Naive thymus-derived CD4-positive, alpha-beta T cell (primary cell): ENCODE data around the gene MRPS6. TPM values are rescaled to one million over a fixed set of nuclear protein-coding genes. Genes with fewer than 3 reads are reported as not detected.

ENCODE experiments used
- ATAC-seq: fragments of 150-1000 bp; cut with Tn5 transposase; 2 replicates; pipeline ENCODE4 v1.10.0; 2021; ENCODE audit warnings: mild to moderate bottlenecking, moderate library complexity
- CTCF ChIA-PET: fragments of 350-600 bp; sonication (Branson Sonifier 250); formaldehyde crosslinking; loops from one replicate; lab custom pipeline; 2021; ENCODE audit warnings: antibody characterized with exemption; lab: Charles Lee
- POLR2A ChIA-PET: fragments of 350-600 bp; sonication (Branson Sonifier 250); formaldehyde crosslinking; loops from one replicate; lab custom pipeline; 2021; ENCODE audit warnings: antibody characterized with exemption, inconsistent platforms; lab: Charles Lee
- DNase-seq, 9 donors: peaks; one replicate each; pipeline versions ENCODE4 v3.0.0 to v3.0.0-alpha.2; 2020 to 2022; ENCODE audit warnings: mixed read lengths in 1 of 9
- H3K27ac ChIP-seq: one replicate; pipeline ENCODE4 v1.7.0; 2013; ENCODE audit warnings: mild to moderate bottlenecking, low read depth, low read length, moderate library complexity
- H3K27me3 ChIP-seq, 2 donors: one replicate each; pipeline ENCODE4 v1.7.0; 2013; ENCODE audit warnings: low read length in 2 of 2, mild to moderate bottlenecking in 2 of 2, moderate library complexity in 2 of 2; ENCODE audit not compliant: control insufficient read depth in 2 of 2, insufficient read depth in 2 of 2
- H3K36me3 ChIP-seq, 3 experiments: 1 replicate in 2 of 3; 2 replicates in 1 of 3; pipeline ENCODE4 v1.7.0; 2013; ENCODE audit warnings: low read length in 3 of 3, mild to moderate bottlenecking in 3 of 3, moderate library complexity in 1 of 3; ENCODE audit not compliant: insufficient read depth in 3 of 3, control insufficient read depth in 2 of 3
- H3K4me1 ChIP-seq, 2 donors: one replicate each; pipeline ENCODE4 v1.7.0; 2013; ENCODE audit warnings: low read length in 2 of 2, mild to moderate bottlenecking in 2 of 2, moderate library complexity in 1 of 2; ENCODE audit not compliant: control insufficient read depth in 2 of 2, insufficient read depth in 2 of 2
- H3K4me3 ChIP-seq: 2 replicates; pipeline ENCODE4 v1.7.0; 2013; ENCODE audit warnings: mild to moderate bottlenecking, low read length
- H3K9me3 ChIP-seq, 3 experiments: 1 replicate in 2 of 3; 2 replicates in 1 of 3; pipeline ENCODE4 v1.7.0; 2013; ENCODE audit warnings: low read length in 3 of 3; ENCODE audit not compliant: control insufficient read depth in 2 of 3
- H3K27ac Mint-ChIP-seq, 9 donors: one replicate each; pipeline ENCODE4 v1.8.0; 2020 to 2022; ENCODE audit warnings: mixed read lengths in 9 of 9, mild to moderate bottlenecking in 8 of 9, moderate library complexity in 5 of 9, inconsistent platforms in 2 of 9
- H3K27me3 Mint-ChIP-seq, 5 donors: one replicate each; pipeline ENCODE4 v1.8.0; 2021 to 2022; ENCODE audit warnings: mixed read lengths in 5 of 5, mild to moderate bottlenecking in 1 of 5
- H3K36me3 Mint-ChIP-seq, 5 donors: one replicate each; pipeline ENCODE4 v1.8.0; 2020 to 2022; ENCODE audit warnings: mixed read lengths in 5 of 5, mild to moderate bottlenecking in 3 of 5, inconsistent platforms in 1 of 5
- H3K4me1 Mint-ChIP-seq, 7 donors: one replicate each; pipeline ENCODE4 v1.8.0; 2020 to 2022; ENCODE audit warnings: mixed read lengths in 7 of 7, mild to moderate bottlenecking in 3 of 7, inconsistent platforms in 1 of 7
- H3K4me3 Mint-ChIP-seq, 10 donors: one replicate each; pipeline ENCODE4 v1.8.0; 2020 to 2022; ENCODE audit warnings: mild to moderate bottlenecking in 10 of 10, mixed read lengths in 10 of 10, moderate library complexity in 6 of 10, inconsistent platforms in 2 of 10
- H3K9me3 Mint-ChIP-seq, 11 donors: one replicate each; pipeline ENCODE4 v1.8.0; 2020 to 2022; ENCODE audit warnings: mixed read lengths in 11 of 11, mild to moderate bottlenecking in 4 of 11, inconsistent platforms in 1 of 11, moderate library complexity in 1 of 11
- intact Hi-C, 2 donors: fragments of 100-400 bp; cut with micrococcal nuclease; formaldehyde crosslinking; loops; one replicate each; pipeline ENCODE4 v1.15.1; 2023
- polyA plus RNA-seq, 2 donors: library from polyadenylated mRNA; unstranded; fragments of 300-500 nt; fragmentation: Illumina TruSeq; gene quantifications; one replicate each; pipeline ENCODE4 v1.2.3, GENCODE V29; 2021
- total RNA-seq, 6 experiments: library from RNA in 5 of 6; stranded (reverse) in 5 of 6; gene quantifications; 1 replicate in 5 of 6; 2 replicates in 1 of 6; pipeline ENCODE4 v1.2.3 and lab custom pipeline; 2021 to 2026

MRPS6 gene
- total and polyA plus RNA-seq, 7 experiments from 2014 or later, result 25.5 to 193 (median 92.5) TPM

- Mint-ChIP-seq H3K27ac (no peak overlapping the region), H3K4me1 (peaks cover 9 to 44% (median 32%) of the 10 kb centered on the region in 7 donors), H3K27me3 (no peaks in the 10 kb centered on the region), H3K36me3 (peaks cover 16 to 75% (median 71%) of the 10 kb centered on the region in 5 donors), H3K9me3 (peaks cover 0 to 8% (median 2%) of the 10 kb centered on the region in 11 donors), H3K4me3 (no peak overlapping the region)
- ATAC-seq (no peak), DNase-seq (no peak)
- no peaks in the 10 kb centered on the region for H3K4me1 ChIP-seq
- POLR2A ChIA-PET, result interaction anchor here (0.5 kb wide), 1 partner anchor 1976 kb away, joined by 3 read pairs; no protein-coding TSS in a partner anchor
- no peak overlapping the region for H3K4me3 ChIP-seq
- H3K36me3 ChIP-seq, result peaks cover 0 to 32% (median 0%) of the 10 kb centered on the region in 3 experiments
- intact Hi-C loops, result no loop called here
- H3K9me3 ChIP-seq, result peaks cover 0 to 5% (median 0%) of the 10 kb centered on the region in 3 experiments
- H3K27me3 ChIP-seq, result no peaks in the 10 kb centered on the region
- CTCF ChIA-PET, result no interaction called here
- H3K27ac ChIP-seq, result no peak overlapping the region
These were observed 70.4 kb downstream of the MRPS6 start for GRCh38 chr21:34143685-34144182.

DNA sequence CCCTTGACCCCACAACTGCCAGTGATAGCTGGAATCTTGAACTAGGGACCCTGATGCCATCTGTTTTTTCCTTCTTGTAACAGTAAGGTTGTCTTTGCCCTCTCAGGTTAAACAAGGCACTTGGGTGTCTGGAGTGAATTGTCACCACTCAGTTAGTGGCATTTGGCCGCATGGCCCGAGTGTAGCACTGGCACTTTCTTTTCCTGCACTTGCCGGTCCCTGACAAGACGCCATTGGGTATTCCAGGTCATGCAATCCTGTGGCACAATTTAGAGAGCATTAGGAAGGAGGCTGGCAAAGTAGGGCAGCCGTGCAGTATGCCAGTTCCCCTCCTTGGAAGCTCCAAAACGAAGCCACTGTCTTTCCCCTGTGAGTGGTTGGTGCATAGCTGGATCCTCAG, 70.8 kb downstream of the MRPS6 start:
- Histone ChIP-seq H3K27me3 (no peaks in the 10 kb centered on the region), H3K9me3 (peaks cover 0 to 5% (median 0%) of the 10 kb centered on the region in 3 experiments), H3K27ac (no peak overlapping the region), H3K4me3 (no peak overlapping the region), H3K36me3 (peaks cover 0 to 32% (median 0%) of the 10 kb centered on the region in 3 experiments), H3K4me1 (no peaks in the 10 kb centered on the region)
- Mint-ChIP-seq H3K4me3 (no peak overlapping the region), H3K27me3 (no peaks in the 10 kb centered on the region), H3K27ac (no peak overlapping the region), H3K36me3 (peaks cover 16 to 75% (median 69%) of the 10 kb centered on the region in 5 donors), H3K9me3 (peaks cover 0 to 8% (median 2%) of the 10 kb centered on the region in 11 donors), H3K4me1 (peaks cover 9 to 44% (median 32%) of the 10 kb centered on the region in 7 donors)
- intact Hi-C loops, result no loop called here
- no peak for DNase-seq
- ChIA-PET POLR2A (interaction anchor here (0.5 kb wide), 1 partner anchor 1976 kb away, joined by 3 read pairs; no protein-coding TSS in a partner anchor), CTCF (no interaction called here)
- no peak for ATAC-seq

GRCh38 chr21:34147792-34148418, 74.5 kb downstream of the MRPS6 start:
- peaks cover 12 to 60% (median 50%) of the 10 kb centered on the region in 5 donors for H3K36me3 Mint-ChIP-seq
- H3K4me1 Mint-ChIP-seq, result peaks cover under 1 to 26% (median 17%) of the 10 kb centered on the region in 7 donors
- H3K4me1 ChIP-seq, result no peaks in the 10 kb centered on the region
- peak overlapping the region in 3 of 9 donors; percentile 37 to 58 (median 42) for H3K27ac Mint-ChIP-seq
- H3K36me3 ChIP-seq, result peaks cover 0 to 25% (median 0%) of the 10 kb centered on the region in 3 experiments
- peaks cover 0 to 5% (median 0%) of the 10 kb centered on the region in 3 experiments for H3K9me3 ChIP-seq
- peaks cover 0 to 12% (median 2%) of the 10 kb centered on the region in 11 donors for H3K9me3 Mint-ChIP-seq
- no peaks in the 10 kb centered on the region for H3K27me3 ChIP-seq
- intact Hi-C loops, result no loop called here
- DNase-seq (no peak), ATAC-seq (no peak)
- no peak overlapping the region for H3K4me3 Mint-ChIP-seq
- ChIA-PET CTCF (no interaction called here), POLR2A (no interaction called here)
- no peak overlapping the region for H3K27ac ChIP-seq
- no peak overlapping the region for H3K4me3 ChIP-seq
- H3K27me3 Mint-ChIP-seq, result no peaks in the 10 kb centered on the region

GRCh38 chr21:34148419-34148804, 75.0 kb downstream of the MRPS6 start:
- peaks cover 0 to 16% (median 2%) of the 10 kb centered on the region in 11 donors for H3K9me3 Mint-ChIP-seq
- H3K27me3 Mint-ChIP-seq, result no peaks in the 10 kb centered on the region
- H3K4me3 Mint-ChIP-seq, result no peak overlapping the region
- H3K4me3 ChIP-seq, result no peak overlapping the region
- peaks cover 0 to 5% (median 0%) of the 10 kb centered on the region in 3 experiments for H3K9me3 ChIP-seq
- H3K27ac Mint-ChIP-seq, result peak overlapping the region in 1 of 9 donors; percentile 37
- H3K36me3 Mint-ChIP-seq, result peaks cover 8 to 58% (median 49%) of the 10 kb centered on the region in 5 donors
- DNase-seq (no peak), ATAC-seq (no peak)
- CTCF ChIA-PET, result no interaction called here
- no peak overlapping the region for H3K27ac ChIP-seq
- peaks cover 0 to 28% (median 15%) of the 10 kb centered on the region in 7 donors for H3K4me1 Mint-ChIP-seq
- no peaks in the 10 kb centered on the region for H3K4me1 ChIP-seq
- H3K36me3 ChIP-seq, result peaks cover 0 to 20% (median 0%) of the 10 kb centered on the region in 3 experiments
- POLR2A ChIA-PET, result no interaction called here
- intact Hi-C loops, result no loop called here
- H3K27me3 ChIP-seq, result no peaks in the 10 kb centered on the region

DNA sequence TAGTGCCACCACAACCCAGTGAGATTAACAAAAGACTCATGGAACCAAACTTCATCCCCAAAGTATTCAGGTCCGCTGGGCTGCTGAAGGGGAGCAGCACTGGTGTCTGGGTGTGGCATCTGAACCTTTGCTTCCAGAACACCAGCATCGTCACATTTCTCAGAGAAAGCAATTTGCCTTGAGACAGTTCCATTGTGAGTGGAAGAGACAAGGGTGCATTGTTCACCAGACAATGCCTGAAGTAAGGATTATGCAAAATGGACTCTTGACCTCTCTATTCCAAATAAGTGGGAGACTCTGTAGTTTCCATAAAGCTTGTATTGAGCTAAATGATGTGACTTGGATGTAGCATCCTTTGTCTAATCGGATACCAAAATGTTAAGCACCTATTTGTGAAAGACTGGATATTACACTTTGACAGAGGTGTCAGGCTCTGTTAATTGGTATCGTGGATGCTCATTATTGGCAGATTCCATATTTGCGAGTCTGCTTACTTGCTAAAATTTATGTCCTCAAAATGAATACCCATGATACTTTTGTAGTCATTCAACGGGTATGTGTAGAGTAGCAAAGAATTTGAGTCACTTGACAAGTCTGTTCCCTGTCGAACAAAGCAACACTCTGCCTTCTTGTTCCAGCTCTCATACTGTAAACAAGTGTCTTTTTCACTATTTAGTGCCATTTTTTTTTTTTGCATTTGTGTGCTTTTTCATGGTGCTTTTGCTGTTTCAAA, 75.6 kb downstream of the MRPS6 start:
- no peak overlapping the region for H3K4me3 Mint-ChIP-seq
- no peak for DNase-seq
- peaks cover 0 to 16% (median 3%) of the 10 kb centered on the region in 11 donors for H3K9me3 Mint-ChIP-seq
- H3K27ac Mint-ChIP-seq, result peak overlapping the region in 1 of 9 donors; percentile 12
- Histone ChIP-seq H3K4me3 (no peak overlapping the region), H3K4me1 (no peaks in the 10 kb centered on the region), H3K36me3 (peaks cover 0 to 15% (median 0%) of the 10 kb centered on the region in 3 experiments), H3K27me3 (no peaks in the 10 kb centered on the region), H3K9me3 (peaks cover 0 to 5% (median 0%) of the 10 kb centered on the region in 3 experiments), H3K27ac (no peak overlapping the region)
- peaks cover 0 to 28% (median 17%) of the 10 kb centered on the region in 7 donors for H3K4me1 Mint-ChIP-seq
- H3K27me3 Mint-ChIP-seq, result no peaks in the 10 kb centered on the region
- intact Hi-C loops, result no loop called here
- ATAC-seq, result no peak
- peaks cover 8 to 52% (median 47%) of the 10 kb centered on the region in 5 donors for H3K36me3 Mint-ChIP-seq
- POLR2A ChIA-PET, result no interaction called here
- CTCF ChIA-PET, result no interaction called here

DNA sequence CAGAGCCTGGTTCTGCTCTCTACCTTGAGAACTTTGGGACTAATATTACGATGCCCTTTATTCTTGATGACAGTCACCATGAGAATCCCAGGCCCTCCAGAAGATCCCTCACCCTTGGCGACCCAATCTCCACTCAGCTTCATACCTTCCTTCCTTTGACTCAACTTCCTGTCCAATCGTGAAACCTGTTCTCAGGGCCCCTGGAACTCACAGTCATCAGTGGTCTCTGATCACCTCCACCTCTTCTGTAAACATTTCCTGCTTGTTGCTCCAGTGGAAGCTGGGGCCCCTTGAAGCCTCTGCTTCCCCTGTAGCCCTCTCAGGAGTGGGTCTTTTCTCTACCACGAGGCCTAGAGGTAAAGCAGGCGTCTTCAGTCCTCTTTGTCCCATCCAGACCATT, 79.1 kb downstream of the MRPS6 start:
- H3K9me3 ChIP-seq, result no peaks in the 10 kb centered on the region

More for the DNA sequence above, 79.1 kb downstream of the MRPS6 start:
- peaks cover 4 to 45% (median 24%) of the 10 kb centered on the region in 5 donors for H3K36me3 Mint-ChIP-seq
- intact Hi-C loops, result no loop called here
- DNase-seq, result no peak
- peak overlapping the region in 1 of 9 donors; percentile 88 for H3K27ac Mint-ChIP-seq
- CTCF ChIA-PET, result no interaction called here
- no peak overlapping the region for H3K4me3 ChIP-seq
- peaks cover 0 to 10% (median 2%) of the 10 kb centered on the region in 11 donors for H3K9me3 Mint-ChIP-seq
- H3K4me1 ChIP-seq, result no peaks in the 10 kb centered on the region
- H3K27ac ChIP-seq, result no peak overlapping the region
- peak overlapping the region in 1 of 10 donors; percentile 1 for H3K4me3 Mint-ChIP-seq
- no peaks in the 10 kb centered on the region for H3K27me3 Mint-ChIP-seq
- H3K36me3 ChIP-seq, result no peaks in the 10 kb centered on the region
- no peak for ATAC-seq
- POLR2A ChIA-PET, result no interaction called here
- peaks cover 10 to 44% (median 18%) of the 10 kb centered on the region in 7 donors for H3K4me1 Mint-ChIP-seq
- no peaks in the 10 kb centered on the region for H3K27me3 ChIP-seq
